OCI-M2 (cell line): ENCODE measurements around the gene FCN3.
"Not testable (repeated sequence)": the region's sequence is repeated elsewhere in the genome, so short reads cannot be mapped to it uniquely, and the experiment has no call there.

ENCODE experiments used
- DNase-seq: peaks from one replicate; lab custom pipeline; 2025; ENCODE audit not compliant: unreplicated experiment; lab: John Stamatoyannopoulos, UW

Gene FCN3

DNA sequence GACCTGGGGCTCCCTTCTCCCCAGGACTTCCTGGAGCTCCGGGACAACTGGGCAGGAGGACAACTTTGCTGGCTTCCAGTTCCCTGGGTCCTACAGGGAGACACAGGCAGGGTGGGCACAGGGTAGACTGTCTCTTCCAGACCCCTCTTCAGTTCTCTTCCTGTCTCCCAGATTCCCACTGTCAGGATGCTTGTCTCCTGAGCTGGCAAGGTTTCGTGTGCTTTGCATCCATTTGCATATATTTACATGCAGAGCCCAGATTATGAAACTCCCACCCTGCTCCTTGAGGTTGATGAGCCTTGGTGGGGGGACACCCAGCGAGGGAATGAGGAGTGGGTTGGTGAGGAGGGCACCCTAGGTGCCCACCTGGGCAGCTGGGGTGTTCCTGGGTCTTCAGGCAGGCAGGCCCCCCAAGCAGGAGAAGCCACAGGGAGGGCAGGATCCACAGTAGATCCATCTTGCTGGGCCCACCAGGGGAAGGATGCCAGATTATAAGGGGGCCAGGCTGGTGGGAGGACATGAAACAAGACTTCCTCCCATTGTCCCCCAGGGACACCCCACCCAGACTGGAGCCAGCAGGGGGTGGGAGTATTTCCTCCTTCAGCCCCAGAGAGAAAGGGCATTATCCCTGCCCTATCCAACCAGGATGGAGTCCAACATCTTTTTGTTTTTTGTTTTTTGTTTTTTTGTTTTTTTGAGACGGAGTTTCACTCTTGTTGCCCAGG lies at the start of gene FCN3:
Gene FCN3, minus strand, starts transcription at position 463 of the 725 bp plus-strand sequence. Its CDS starts 6 bp downstream, at position 457.
- no peak for DNase-seq

DNA sequence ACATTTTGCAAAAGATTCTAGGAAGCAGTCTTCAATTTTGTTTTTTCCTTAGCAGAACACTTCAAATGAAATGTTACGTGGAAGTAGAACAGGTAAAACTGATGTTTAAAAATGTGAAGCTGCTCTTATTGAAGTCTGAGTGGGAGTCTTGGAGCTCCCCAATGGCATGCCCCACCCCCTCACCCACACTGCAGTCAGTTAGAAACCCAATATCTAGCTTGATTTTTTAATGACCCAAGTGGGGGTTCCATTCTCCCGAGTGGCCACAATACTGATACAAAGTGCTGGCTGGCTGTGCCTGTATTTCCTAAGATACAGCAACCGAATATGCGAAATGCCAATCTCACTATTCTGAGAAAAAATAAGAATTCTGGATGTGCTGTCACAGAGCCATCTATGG lies 49.1 kb upstream of the FCN3 start:
- no peak for DNase-seq

DNA sequence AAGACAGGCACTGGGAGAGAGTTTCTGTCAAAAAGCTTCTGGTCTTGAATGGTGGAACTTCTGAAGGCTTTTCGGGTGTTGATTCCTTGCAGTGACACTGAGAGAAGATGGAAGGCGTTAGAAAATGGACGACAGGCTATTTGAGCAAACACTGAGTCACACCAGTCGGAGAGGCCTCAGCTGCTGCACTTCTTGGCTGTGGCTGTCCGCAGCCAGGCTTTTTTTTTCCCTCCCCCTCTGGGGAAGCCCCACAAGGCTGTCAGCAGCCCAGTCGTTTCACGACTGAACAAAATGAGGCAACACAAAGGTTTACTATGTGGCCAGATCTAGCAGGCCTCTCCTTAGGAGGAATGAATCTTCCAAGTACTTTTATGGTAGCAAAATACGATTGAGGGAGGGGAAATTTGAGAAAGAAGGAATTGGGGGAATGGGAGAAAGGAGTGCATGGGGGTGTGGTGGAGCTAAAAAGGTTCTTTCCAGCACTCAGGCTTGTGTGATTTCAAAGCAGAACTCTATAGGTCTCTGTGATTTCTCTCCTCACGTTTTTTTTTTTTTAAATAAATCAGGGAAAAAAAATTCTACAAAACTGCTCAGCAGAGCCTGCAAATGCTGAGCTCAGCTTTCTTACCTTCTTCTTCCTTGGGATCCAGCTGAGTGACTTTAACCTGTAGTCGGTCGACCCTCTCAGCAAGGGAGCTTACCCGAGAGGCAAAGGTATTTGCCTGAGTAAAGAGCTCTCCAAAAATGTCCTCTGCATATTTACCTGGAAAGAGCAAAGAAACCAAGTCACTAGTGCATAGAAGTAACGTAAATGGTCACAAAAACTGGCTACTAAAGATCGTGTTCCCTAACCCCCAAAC lies 43.9 kb upstream of the FCN3 start:
- no peak for DNase-seq

GRCh38 chr1:27417713-27418112 lies 43.1 kb upstream of the FCN3 start:
- no peak for DNase-seq

GRCh38 chr1:27416387-27417111 lies 41.9 kb upstream of the FCN3 start:
- no peak for DNase-seq

GRCh38 chr1:27414091-27414490 lies 39.5 kb upstream of the FCN3 start:
- DNase-seq: no peak

GRCh38 chr1:27413004-27413403 lies 38.4 kb upstream of the FCN3 start:
- DNase-seq: no peak

GRCh38 chr1:27412502-27412901 lies 37.9 kb upstream of the FCN3 start:
- no peak for DNase-seq

- no peak for DNase-seq
Observed at GRCh38 chr1:27410709-27411108, 36.1 kb upstream of the FCN3 start.

DNA sequence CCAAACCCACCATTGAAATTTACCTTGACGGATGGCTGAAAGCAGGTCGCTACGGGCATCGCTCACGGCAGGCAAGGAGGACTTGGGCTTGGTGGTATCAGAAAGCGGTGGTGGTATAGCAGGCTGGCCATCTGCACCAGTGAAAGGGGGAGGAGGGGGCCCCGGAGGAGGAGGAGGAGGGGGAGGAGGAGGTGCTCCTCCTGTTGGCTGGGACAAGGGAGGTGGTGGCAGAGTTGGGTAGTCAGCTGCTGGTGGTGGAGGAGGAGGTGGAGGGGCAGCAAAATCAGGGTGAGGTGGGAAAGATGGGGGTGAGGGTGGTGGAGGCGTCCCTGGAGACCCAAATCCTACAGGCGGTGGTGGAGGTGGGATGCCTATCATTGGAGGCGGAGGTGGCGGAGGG lies 35.0 kb upstream of the FCN3 start:
- DNase-seq: no peak

DNA sequence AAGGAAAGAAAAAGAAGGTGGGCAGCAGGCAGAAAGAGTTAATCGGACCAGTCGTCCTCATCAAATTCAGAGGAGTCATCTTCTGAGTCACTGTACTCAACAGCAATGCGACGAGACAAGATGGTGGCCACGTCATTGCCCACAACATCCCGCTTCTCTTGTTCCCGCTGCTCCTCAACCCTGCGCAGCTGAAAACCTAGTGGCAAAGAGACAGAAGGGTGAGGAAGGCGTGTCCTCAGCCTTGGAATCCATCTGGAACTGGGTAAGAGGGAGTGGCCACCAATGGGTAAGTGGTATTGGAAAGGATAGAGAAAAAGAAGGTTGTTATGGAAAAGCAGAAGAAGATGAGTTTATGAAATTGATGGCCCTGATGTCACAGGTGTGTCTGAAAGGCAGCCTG lies 33.5 kb upstream of the FCN3 start:
- no peak for DNase-seq

- DNase-seq: not testable (repeated sequence)
Observed at GRCh38 chr1:27406791-27407190, 32.2 kb upstream of the FCN3 start.

GRCh38 chr1:27406362-27406680 lies 31.7 kb upstream of the FCN3 start:
- no peak for DNase-seq

GRCh38 chr1:27405598-27406361 lies 31.2 kb upstream of the FCN3 start:
- DNase-seq: not testable (repeated sequence)

DNA sequence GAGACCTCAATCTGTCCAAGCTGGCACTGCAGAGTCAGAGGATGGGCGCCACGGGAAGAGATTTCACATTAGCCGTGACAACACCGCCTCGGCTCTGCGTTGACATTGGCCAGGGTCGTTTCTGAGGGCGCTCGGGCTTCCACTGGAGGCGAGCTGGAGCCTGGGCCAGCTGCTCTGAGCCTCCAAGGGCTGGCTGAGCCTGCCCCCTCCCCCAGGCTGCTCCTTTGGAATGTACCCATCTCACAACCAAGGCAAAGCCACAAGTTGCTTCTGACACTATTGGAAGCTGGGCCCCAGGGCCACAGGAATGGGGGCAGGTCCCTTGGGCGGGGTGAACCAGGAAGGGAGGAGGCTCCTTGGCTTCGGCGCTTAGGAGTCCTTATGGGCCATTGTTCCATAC lies 30.4 kb upstream of the FCN3 start:
- DNase-seq: no peak

GRCh38 chr1:27403931-27404330 lies 29.3 kb upstream of the FCN3 start:
- no peak for DNase-seq

DNA sequence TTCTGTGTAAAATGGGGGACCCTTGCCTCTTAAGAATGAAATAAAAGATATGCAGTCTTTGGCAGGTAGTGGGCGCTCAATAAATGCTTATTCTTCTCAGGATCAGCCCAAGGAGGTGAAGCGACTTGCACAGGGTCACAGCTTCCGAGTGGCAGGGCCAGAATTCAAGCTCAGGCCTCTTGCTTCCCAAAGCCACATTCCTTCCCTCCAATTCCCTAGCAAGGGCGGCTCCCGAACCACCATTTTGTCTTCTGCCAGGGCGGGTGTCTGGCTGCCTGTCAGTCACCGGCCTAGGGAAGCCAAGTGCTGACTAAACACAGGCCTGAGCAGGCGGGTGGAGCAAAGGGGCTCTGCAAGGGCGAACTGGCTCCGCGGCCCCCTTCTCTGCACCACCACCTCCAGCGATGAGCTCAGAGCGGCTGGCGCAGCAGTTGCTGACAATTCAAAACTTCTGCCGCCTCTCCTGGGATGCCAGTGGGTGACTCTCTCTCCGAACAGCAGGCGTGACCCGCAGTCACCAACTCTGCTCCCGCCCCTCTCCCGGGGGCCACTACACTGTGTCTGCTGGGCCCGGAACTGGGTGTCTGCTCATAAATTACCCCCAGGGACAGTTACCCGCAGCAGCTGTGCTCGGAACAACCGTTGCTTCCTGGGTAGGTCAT lies 28.6 kb upstream of the FCN3 start:
- DNase-seq: no peak

DNA sequence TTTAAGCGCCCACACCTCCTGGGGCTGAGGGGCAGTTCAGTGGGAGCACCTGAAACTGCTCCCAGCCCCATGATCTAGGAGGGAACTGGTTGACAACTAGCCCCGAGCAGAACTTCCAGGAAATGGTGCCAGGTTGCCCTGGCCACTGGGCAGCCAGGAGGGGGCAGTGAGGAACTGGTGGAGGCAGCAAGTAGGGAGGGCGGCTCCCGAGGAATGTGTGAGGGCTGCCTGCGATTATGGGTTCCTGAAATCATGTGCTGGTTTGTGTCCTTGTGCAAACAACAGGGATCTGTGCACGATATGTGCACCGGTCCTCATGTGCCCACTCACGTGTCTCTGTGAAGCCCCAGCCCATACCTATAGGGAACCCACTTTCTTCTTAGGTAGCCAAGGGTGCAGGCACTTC lies 27.7 kb upstream of the FCN3 start:
- DNase-seq: no peak

DNA sequence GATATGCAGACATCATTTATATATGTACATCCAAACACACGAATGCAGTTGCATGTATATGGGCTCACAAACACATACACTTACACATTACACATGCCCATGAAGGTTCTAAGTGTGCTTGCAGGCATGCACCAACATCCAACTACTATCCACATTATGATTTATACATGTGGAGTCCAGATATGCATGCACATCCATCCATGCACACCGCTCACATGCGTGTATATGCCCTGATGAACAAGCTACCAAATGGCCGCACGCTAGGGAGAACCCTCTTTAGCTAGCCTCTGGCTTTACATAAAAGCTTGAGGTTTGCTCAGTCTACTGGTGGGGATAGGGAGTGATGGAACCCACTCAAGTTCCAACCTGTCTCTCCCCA lies 26.3 kb upstream of the FCN3 start:
- DNase-seq: no peak

DNA sequence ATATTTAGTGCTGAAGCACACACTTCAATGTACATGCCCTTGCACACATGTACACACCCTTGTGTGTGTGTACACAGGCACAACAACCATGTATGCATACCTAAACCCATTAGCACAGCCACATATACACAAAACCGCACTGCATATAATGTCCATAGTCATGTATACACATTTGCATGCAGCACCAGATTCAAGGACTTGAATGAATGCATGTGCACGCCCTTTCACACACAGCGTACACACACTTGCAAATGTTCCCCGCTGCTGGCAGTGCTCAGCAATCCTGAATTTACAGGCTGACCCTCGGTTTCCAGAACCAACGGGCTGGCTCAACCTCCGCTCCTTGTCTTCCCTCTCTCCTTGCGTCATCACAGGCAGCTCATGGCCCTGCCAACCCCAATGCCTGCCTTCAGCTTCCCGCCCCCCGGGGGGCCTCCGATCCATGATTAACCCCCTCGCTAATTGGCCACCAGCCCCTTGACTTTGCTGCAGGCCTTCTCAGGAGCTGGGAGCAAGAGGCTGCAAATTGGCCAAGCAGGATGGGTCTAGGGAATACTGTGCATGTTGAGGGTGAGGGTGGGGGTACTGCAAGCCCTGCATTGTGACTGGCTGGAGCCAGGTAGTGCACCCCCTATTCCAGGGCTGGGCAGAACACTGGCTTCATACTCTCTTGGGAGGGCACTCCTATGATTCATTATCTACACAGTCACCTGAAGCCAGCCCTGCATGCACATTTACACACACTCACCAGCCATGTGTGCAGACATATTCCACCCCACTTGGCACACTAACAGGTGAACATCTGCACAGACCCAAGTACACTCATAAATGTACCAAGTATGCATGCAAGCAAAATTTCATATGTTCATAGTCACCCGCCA lies 25.7 kb upstream of the FCN3 start:
- DNase-seq: no peak
